Measurements from ENCODE around the gene TRAF2.

GRCh38 chr9:136855461-136856078 lies 30.7 kb upstream of the TRAF2 start:
- TF ChIP-seq, protein P1, sequence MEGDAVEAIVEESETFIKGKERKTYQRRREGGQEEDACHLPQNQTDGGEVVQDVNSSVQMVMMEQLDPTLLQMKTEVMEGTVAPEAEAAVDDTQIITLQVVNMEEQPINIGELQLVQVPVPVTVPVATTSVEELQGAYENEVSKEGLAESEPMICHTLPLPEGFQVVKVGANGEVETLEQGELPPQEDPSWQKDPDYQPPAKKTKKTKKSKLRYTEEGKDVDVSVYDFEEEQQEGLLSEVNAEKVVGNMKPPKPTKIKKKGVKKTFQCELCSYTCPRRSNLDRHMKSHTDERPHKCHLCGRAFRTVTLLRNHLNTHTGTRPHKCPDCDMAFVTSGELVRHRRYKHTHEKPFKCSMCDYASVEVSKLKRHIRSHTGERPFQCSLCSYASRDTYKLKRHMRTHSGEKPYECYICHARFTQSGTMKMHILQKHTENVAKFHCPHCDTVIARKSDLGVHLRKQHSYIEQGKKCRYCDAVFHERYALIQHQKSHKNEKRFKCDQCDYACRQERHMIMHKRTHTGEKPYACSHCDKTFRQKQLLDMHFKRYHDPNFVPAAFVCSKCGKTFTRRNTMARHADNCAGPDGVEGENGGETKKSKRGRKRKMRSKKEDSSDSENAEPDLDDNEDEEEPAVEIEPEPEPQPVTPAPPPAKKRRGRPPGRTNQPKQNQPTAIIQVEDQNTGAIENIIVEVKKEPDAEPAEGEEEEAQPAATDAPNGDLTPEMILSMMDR (IDR thresholded peaks at IDR 0.05; ENCODE audit: low read depth, low read length): no peak
- TF ChIP-seq EZH2phosphoT487 (IDR thresholded peaks at IDR 0.05; ENCODE audit: low read depth): no peak
